ENCODE results near the gene FOXL1.

DNA sequence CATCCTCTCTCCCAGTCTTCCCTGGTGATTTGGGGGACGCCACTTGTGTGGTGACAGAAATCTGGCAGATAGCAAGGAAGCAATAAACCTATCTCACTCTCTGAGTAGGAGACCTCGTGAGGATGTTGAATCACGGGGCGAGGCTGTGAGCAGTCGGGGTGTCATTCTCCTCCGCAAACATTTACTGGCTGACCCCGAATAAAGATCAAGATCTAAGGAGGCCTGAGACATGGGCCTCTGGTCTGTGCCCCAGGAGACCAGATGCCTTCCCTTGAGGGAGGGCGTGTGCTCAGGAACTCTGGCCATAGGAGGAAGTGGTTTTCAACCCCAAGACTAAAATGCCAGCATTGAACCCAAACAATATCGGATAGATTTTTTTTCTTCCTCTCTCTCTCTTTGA is 53.1 kb downstream of the FOXL1 start:
- TF ChIP-seq TAF1 (IDR thresholded peaks at IDR 0.05; ENCODE audit: borderline replicate concordance, insufficient read depth, low read length) = no peak
- TF ChIP-seq SIN3A (IDR thresholded peaks at IDR 0.05; ENCODE audit: borderline replicate concordance, insufficient read depth, low read length) = no peak
- no peak for TF ChIP-seq POLR2AphosphoS5 (IDR thresholded peaks at IDR 0.05; ENCODE audit: low read depth, low read length)

All from PFSK-1 (cell line).